ENCODE measurements around the gene SUMF1. TPM values are rescaled to one million over a fixed set of nuclear protein-coding genes. Genes with fewer than 3 reads are reported as not detected.

SUMF1 gene
- total and polyA plus RNA-seq, 5 donors: 7.8 to 14.4 (median 10.9) TPM

GRCh38 chr3:4398941-4399245, 68.2 kb downstream of the SUMF1 start:
- Histone ChIP-seq H3K4me1 (ENCODE audit: control insufficient read depth, insufficient read depth, low read length) (no peaks in the 10 kb centered on the region), H3K27me3 (ENCODE audit: control insufficient read depth, insufficient read depth) (no peaks in the 10 kb centered on the region), H3K27ac (ENCODE audit: low read length) (no peak overlapping the region), H3K9me3 (ENCODE audit: control insufficient read depth, low read length) (no peaks in the 10 kb centered on the region), H3K4me3 (ENCODE audit: low read length) (no peak overlapping the region)
- ATAC-seq: no peak
- 91% methylated on average over 7 of the region's 7 CpGs for WGBS
- no peak for DNase-seq
- intact Hi-C loops (cut with DNase I): no loop called here

- intact Hi-C loops (cut with DNase I): no loop called here
- Histone ChIP-seq H3K27me3 (ENCODE audit: control insufficient read depth, insufficient read depth) (no peaks in the 10 kb centered on the region), H3K4me3 (ENCODE audit: low read length) (no peak overlapping the region), H3K9me3 (ENCODE audit: control insufficient read depth, low read length) (no peaks in the 10 kb centered on the region), H3K27ac (ENCODE audit: low read length) (no peak overlapping the region), H3K4me1 (ENCODE audit: control insufficient read depth, insufficient read depth, low read length) (no peaks in the 10 kb centered on the region)
- ATAC-seq (no peak), DNase-seq (no peak)
- WGBS: 90% methylated on average over 4 of the region's 4 CpGs
Measured at GRCh38 chr3:4398120-4398940, 68.7 kb downstream of the SUMF1 start.

- Histone ChIP-seq H3K27me3 (ENCODE audit: control insufficient read depth, insufficient read depth) (no peaks in the 10 kb centered on the region), H3K9me3 (ENCODE audit: control insufficient read depth, low read length) (no peaks in the 10 kb centered on the region), H3K4me1 (ENCODE audit: control insufficient read depth, insufficient read depth, low read length) (no peaks in the 10 kb centered on the region), H3K4me3 (ENCODE audit: low read length) (no peak overlapping the region), H3K27ac (ENCODE audit: low read length) (no peak overlapping the region)
- intact Hi-C loops (cut with DNase I): no loop called here
- 74% methylated on average over 1 of the region's 1 CpG for WGBS
- DNase-seq (no peak), ATAC-seq (no peak)
Measured at GRCh38 chr3:4397466-4397865, 69.6 kb downstream of the SUMF1 start.

GRCh38 chr3:4396542-4396941, 70.5 kb downstream of the SUMF1 start:
- ATAC-seq (no peak), DNase-seq (no peak)
- Histone ChIP-seq H3K27ac (ENCODE audit: low read length) (no peak overlapping the region), H3K4me3 (ENCODE audit: low read length) (no peak overlapping the region), H3K4me1 (ENCODE audit: control insufficient read depth, insufficient read depth, low read length) (no peaks in the 10 kb centered on the region), H3K27me3 (ENCODE audit: control insufficient read depth, insufficient read depth) (no peaks in the 10 kb centered on the region), H3K9me3 (ENCODE audit: control insufficient read depth, low read length) (no peaks in the 10 kb centered on the region)
- intact Hi-C loops (cut with DNase I): no loop called here
- WGBS: 42% methylated on average over 1 of the region's 1 CpG

- no peak for ATAC-seq
- H3K27me3 ChIP-seq (ENCODE audit: control insufficient read depth, insufficient read depth): no peaks in the 10 kb centered on the region
Measured at GRCh38 chr3:4396006-4396405, 71.1 kb downstream of the SUMF1 start.

GRCh38 chr3:4395448-4395847, 71.6 kb downstream of the SUMF1 start:
- 88% methylated on average over 6 of the region's 6 CpGs for WGBS
- no peaks in the 10 kb centered on the region for H3K27me3 ChIP-seq (ENCODE audit: control insufficient read depth, insufficient read depth)
- H3K4me3 ChIP-seq (ENCODE audit: low read length): no peak overlapping the region
- intact Hi-C loops (cut with DNase I): no loop called here
- no peaks in the 10 kb centered on the region for H3K9me3 ChIP-seq (ENCODE audit: control insufficient read depth, low read length)
- no peak for ATAC-seq
- no peak overlapping the region for H3K27ac ChIP-seq (ENCODE audit: low read length)
- no peak for DNase-seq
- no peaks in the 10 kb centered on the region for H3K4me1 ChIP-seq (ENCODE audit: control insufficient read depth, insufficient read depth, low read length)

More at GRCh38 chr3:4396006-4396405, 71.1 kb downstream of the SUMF1 start:
- Histone ChIP-seq H3K4me3 (ENCODE audit: low read length) (no peak overlapping the region), H3K27ac (ENCODE audit: low read length) (no peak overlapping the region), H3K4me1 (ENCODE audit: control insufficient read depth, insufficient read depth, low read length) (no peaks in the 10 kb centered on the region), H3K9me3 (ENCODE audit: control insufficient read depth, low read length) (no peaks in the 10 kb centered on the region)
- WGBS: 89% methylated on average over 5 of the region's 5 CpGs
- no peak for DNase-seq
- intact Hi-C loops (cut with DNase I): no loop called here

DNA sequence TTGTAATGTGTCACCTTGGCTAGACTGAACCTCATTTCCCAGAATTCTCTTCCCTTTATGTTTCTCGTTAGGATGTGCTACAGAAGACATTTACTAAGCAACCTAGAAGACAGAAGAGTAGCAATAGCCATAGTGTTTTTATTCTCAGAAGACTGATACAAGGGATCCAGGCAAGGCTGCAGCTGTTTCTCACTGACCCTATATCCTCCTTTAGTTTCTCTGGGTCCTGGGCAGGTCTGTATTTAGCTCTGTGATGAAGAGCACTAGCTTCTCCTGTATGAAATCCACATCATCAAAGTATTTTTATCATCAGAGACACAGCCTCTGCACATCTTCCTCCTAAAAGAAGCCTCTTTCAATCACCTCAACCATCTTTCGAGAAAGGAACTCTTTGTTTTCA, 72.5 kb downstream of the SUMF1 start:
- WGBS: 99% methylated on average over 2 of the region's 2 CpGs

DNA sequence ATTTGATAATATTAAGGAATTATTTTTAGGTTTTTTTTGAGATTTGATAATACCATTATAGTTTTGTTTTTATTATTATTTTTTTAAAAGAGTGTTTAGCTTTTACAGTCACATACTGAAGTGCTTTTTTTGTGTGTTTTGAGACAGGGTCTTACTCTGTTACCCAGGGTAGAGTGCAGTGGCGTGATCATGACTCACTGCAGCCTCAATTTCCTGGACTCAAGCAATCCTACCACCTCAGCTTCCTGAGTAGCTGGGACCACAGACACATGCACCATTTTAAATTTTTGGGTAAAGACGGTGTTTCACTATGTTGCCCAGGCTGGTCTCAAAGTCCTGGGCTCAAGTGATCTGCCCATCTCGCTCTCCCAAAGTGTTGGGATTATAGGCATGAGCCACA, 73.0 kb downstream of the SUMF1 start:
- H3K27ac ChIP-seq (ENCODE audit: low read length): no peak overlapping the region
- 89% methylated on average over 3 of the region's 3 CpGs for WGBS

More for the DNA sequence above, 72.5 kb downstream of the SUMF1 start:
- no peaks in the 10 kb centered on the region for H3K4me1 ChIP-seq (ENCODE audit: control insufficient read depth, insufficient read depth, low read length)
- no peak overlapping the region for H3K27ac ChIP-seq (ENCODE audit: low read length)
- no peak for DNase-seq
- H3K4me3 ChIP-seq (ENCODE audit: low read length): no peak overlapping the region
- intact Hi-C loops (cut with DNase I): no loop called here
- no peak for ATAC-seq
- no peaks in the 10 kb centered on the region for H3K9me3 ChIP-seq (ENCODE audit: control insufficient read depth, low read length)
- H3K27me3 ChIP-seq (ENCODE audit: control insufficient read depth, insufficient read depth): no peaks in the 10 kb centered on the region

GRCh38 chr3:4392992-4393391, 74.1 kb downstream of the SUMF1 start:
- H3K4me1 ChIP-seq (ENCODE audit: control insufficient read depth, insufficient read depth, low read length): no peaks in the 10 kb centered on the region
- H3K4me3 ChIP-seq (ENCODE audit: low read length): no peak overlapping the region
- no peak for DNase-seq
- ATAC-seq: no peak
- intact Hi-C loops (cut with DNase I): no loop called here
- WGBS: 95% methylated on average over 5 of the region's 5 CpGs
- no peaks in the 10 kb centered on the region for H3K9me3 ChIP-seq (ENCODE audit: control insufficient read depth, low read length)
- no peaks in the 10 kb centered on the region for H3K27me3 ChIP-seq (ENCODE audit: control insufficient read depth, insufficient read depth)
- H3K27ac ChIP-seq (ENCODE audit: low read length): no peak overlapping the region

More for the DNA sequence above, 73.0 kb downstream of the SUMF1 start:
- intact Hi-C loops (cut with DNase I): no loop called here
- DNase-seq (no peak), ATAC-seq (no peak)
- Histone ChIP-seq H3K4me3 (ENCODE audit: low read length) (no peak overlapping the region), H3K9me3 (ENCODE audit: control insufficient read depth, low read length) (no peaks in the 10 kb centered on the region), H3K27me3 (ENCODE audit: control insufficient read depth, insufficient read depth) (no peaks in the 10 kb centered on the region), H3K4me1 (ENCODE audit: control insufficient read depth, insufficient read depth, low read length) (no peaks in the 10 kb centered on the region)

- intact Hi-C loops (cut with DNase I): no loop called here
- DNase-seq (no peak), ATAC-seq (no peak)
- Histone ChIP-seq H3K27ac (ENCODE audit: low read length) (no peak overlapping the region), H3K27me3 (ENCODE audit: control insufficient read depth, insufficient read depth) (no peaks in the 10 kb centered on the region), H3K4me3 (ENCODE audit: low read length) (no peak overlapping the region), H3K4me1 (ENCODE audit: control insufficient read depth, insufficient read depth, low read length) (no peaks in the 10 kb centered on the region), H3K9me3 (ENCODE audit: control insufficient read depth, low read length) (no peaks in the 10 kb centered on the region)
- WGBS: 94% methylated on average over 2 of the region's 2 CpGs
Measured at GRCh38 chr3:4387210-4388204, 79.6 kb downstream of the SUMF1 start.

DNA sequence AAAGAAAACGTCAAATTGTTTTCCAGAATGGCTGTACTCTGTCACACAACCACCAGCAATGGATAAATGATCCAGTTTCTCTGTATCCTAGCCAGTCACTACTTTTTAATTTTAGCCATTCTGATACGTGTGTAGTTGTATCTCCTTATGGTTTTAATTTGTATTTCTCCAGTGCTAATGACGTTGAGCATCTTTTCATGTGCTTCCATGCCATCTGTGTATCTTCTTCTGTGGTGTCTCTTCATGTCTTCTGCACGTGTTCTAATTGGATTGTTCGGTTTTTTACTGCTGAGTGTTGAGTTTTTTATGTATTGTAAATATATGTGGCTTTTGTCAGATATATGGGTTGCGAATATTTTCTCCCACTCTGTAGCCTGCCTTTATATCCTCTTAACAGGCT, 81.9 kb downstream of the SUMF1 start:
- no peak for ATAC-seq
- no peaks in the 10 kb centered on the region for H3K27me3 ChIP-seq (ENCODE audit: control insufficient read depth, insufficient read depth)
- no peak overlapping the region for H3K4me3 ChIP-seq (ENCODE audit: low read length)
- H3K4me1 ChIP-seq (ENCODE audit: control insufficient read depth, insufficient read depth, low read length): no peaks in the 10 kb centered on the region
- WGBS: 95% methylated on average over 6 of the region's 6 CpGs
- no peaks in the 10 kb centered on the region for H3K9me3 ChIP-seq (ENCODE audit: control insufficient read depth, low read length)
- DNase-seq: no peak
- intact Hi-C loops (cut with DNase I): no loop called here
- no peak overlapping the region for H3K27ac ChIP-seq (ENCODE audit: low read length)
